Neural cell (in vitro differentiated cells): Measurements from ENCODE around the gene CLCNKB.

Source experiments
- EZH2 ChIP-seq: fragments of 200-600, 300-800 bp; shearing (Covaris generic), sonication (generic); IDR thresholded peaks from 2 replicates; pipeline ENCODE4 v1.6.1; 2014; ENCODE audit warnings: antibody characterized with exemption, low read length, borderline replicate concordance, mild to moderate bottlenecking; ENCODE audit not compliant: insufficient read depth, poor library complexity, severe bottlenecking
- POLR2AphosphoS5 ChIP-seq: IDR thresholded peaks from 2 replicates; pipeline ENCODE4 v1.6.1; 2012
- TF ChIP-seq, protein P1 (sequence below): fragments of 450-650 bp; IDR thresholded peaks from 2 replicates; pipeline ENCODE4 v1.5.1; 2014; ENCODE audit warnings: antibody characterized with exemption, mild to moderate bottlenecking, moderate library complexity; ENCODE audit not compliant: poor library complexity, severe bottlenecking

DNA sequence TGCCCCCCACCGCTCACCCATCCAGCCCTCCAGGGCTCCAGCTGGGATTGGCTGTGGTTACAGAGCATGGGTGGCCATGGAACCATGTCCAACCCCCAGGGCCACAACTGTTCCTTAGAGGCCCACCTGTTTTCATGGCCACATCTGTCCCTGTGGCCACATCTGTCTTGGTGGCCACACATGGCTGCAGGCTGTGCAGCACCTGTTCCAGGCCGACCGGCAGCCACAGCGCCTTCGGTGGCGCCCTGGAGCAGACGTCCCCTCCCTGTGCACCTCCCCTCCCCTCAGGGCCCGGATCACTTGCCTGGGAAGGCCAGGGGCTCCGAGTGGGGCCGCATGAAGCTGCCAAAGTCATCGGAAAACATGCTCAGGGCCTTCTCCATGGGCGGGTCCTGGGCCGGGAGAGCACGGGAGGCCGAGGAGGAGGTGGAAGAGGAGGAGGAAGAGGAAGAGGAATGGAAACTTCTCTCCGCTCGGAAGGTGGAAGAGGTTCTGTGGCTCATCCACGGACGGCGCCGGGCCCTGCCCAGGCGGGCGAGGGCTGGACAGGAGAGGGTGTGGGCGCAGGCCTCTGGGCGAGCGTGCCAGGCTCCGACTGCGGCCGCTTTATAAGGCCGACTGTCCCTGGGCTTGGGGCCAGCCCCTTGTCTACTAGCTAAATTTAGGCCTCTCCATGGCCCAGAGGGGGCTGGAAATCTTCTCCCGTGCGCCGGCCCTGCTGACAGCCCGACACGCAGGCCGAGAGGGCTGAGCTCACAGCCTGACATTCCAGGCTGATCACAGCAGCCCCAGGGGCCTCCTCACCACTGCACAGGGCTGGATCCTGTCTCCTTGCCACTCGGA lies 25.9 kb upstream of the CLCNKB start, which contains the start of gene HSPB7:
- TF ChIP-seq EZH2, result no peak
- TF ChIP-seq, protein P1, sequence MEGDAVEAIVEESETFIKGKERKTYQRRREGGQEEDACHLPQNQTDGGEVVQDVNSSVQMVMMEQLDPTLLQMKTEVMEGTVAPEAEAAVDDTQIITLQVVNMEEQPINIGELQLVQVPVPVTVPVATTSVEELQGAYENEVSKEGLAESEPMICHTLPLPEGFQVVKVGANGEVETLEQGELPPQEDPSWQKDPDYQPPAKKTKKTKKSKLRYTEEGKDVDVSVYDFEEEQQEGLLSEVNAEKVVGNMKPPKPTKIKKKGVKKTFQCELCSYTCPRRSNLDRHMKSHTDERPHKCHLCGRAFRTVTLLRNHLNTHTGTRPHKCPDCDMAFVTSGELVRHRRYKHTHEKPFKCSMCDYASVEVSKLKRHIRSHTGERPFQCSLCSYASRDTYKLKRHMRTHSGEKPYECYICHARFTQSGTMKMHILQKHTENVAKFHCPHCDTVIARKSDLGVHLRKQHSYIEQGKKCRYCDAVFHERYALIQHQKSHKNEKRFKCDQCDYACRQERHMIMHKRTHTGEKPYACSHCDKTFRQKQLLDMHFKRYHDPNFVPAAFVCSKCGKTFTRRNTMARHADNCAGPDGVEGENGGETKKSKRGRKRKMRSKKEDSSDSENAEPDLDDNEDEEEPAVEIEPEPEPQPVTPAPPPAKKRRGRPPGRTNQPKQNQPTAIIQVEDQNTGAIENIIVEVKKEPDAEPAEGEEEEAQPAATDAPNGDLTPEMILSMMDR, result no peak
- TF ChIP-seq POLR2AphosphoS5, result no peak
